ENCODE results near the gene SNX24. TPM values are rescaled to one million over a fixed set of nuclear protein-coding genes. Genes with fewer than 3 reads are reported as not detected.

The SNX24 gene
- total RNA-seq, 1 experiment from 2014 or later, result 10.8 TPM

DNA sequence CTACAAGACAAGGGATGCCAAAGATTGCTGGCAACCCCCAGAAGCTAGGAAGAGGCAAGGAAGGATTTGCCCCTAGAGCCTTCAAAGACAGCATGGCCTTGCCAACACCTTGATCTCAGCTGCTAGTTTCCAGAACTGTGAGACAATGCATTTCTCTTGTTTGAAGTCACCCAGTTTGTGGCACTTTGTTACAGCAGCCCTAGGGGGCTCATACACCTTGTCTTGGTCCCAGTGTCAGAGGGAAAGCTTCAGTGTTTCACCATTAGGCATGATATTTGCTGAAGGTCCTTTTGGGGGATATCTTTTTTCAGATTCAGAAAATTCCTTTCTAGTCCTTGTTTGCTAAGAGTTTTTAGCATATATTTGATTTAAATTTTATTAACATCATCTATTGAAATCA is 194.3 kb downstream of the SNX24 start:
- H3K4me1 ChIP-seq (ENCODE audit: control insufficient read depth in 1 of 2, insufficient read depth in 2 of 2, low read length in 2 of 2), result peaks cover 9 to 20% of the 10 kb centered on the region in 2 experiments; a peak in 3 of 4 replicates
- no peak overlapping the region for H3K4me3 ChIP-seq (replicated peaks in 1 of 2; ENCODE audit: low read depth in 1 of 2, low read length in 2 of 2)
- H3K27ac ChIP-seq (ENCODE audit: low read depth, low read length), result no peak overlapping the region
- H2AFZ ChIP-seq (ENCODE audit: low read depth, low read length, poor library complexity, severe bottlenecking), result no peak overlapping the region
- CTCF ChIA-PET, result no interaction called here
- H3K36me3 ChIP-seq (ENCODE audit: control insufficient read depth in 1 of 2, insufficient read depth in 2 of 2, low read length in 2 of 2), result no peaks in the 10 kb centered on the region
- TF ChIP-seq CBX3 (IDR thresholded peaks at IDR 0.05; ENCODE audit: low read depth) (no peak), ELF1 (IDR thresholded peaks at IDR 0.05; ENCODE audit: borderline replicate concordance, low read depth) (no peak), CTCF (IDR thresholded peaks at IDR 0.05 in 2 of 3, conservative IDR thresholded peaks at IDR 0.05 in 1 of 3; ENCODE audit: borderline replicate concordance in 1 of 3, insufficient read depth in 1 of 3, low read depth in 2 of 3, low read length in 2 of 3) (no peak), POLR2A (IDR thresholded peaks at IDR 0.05; ENCODE audit: borderline replicate concordance, extremely low read depth, insufficient read depth, insufficient read length) (no peak), YY1 (IDR thresholded peaks at IDR 0.05; ENCODE audit: extremely low read depth, insufficient replicate concordance, low read depth, low read length) (no peak), EZH2 (IDR thresholded peaks at IDR 0.05) (no peak), ZFX (IDR thresholded peaks at IDR 0.05) (no peak), FOSL1 (IDR thresholded peaks at IDR 0.05; ENCODE audit: low read depth) (no peak), TCF7L2 (IDR thresholded peaks at IDR 0.05; ENCODE audit: borderline replicate concordance, extremely low read depth, insufficient read depth, insufficient read length) (no peak), EZH2phosphoT487 (IDR thresholded peaks at IDR 0.05; ENCODE audit: borderline replicate concordance) (no peak), SRF (IDR thresholded peaks at IDR 0.05; ENCODE audit: low read depth) (no peak), POLR2AphosphoS5 (IDR thresholded peaks at IDR 0.05; ENCODE audit: low read depth, low read length) (no peak)
- TF ChIP-seq, protein P1, sequence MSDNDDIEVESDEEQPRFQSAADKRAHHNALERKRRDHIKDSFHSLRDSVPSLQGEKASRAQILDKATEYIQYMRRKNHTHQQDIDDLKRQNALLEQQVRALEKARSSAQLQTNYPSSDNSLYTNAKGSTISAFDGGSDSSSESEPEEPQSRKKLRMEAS (IDR thresholded peaks at IDR 0.05), result no peak
- TF ChIP-seq, protein P2, sequence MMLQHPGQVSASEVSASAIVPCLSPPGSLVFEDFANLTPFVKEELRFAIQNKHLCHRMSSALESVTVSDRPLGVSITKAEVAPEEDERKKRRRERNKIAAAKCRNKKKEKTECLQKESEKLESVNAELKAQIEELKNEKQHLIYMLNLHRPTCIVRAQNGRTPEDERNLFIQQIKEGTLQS (IDR thresholded peaks at IDR 0.05), result no peak
- POLR2A ChIA-PET, result no interaction called here
- ATAC-seq (no peak), DNase-seq (ENCODE audit: low read depth, low spot score) (no peak)
- H3K9ac ChIP-seq (ENCODE audit: low read length), result no peak overlapping the region
- no peaks in the 10 kb centered on the region for H4K20me1 ChIP-seq (ENCODE audit: insufficient read depth)
- no peak overlapping the region for H3K4me2 ChIP-seq (ENCODE audit: low read length)
- no TSS peak for BruUV-seq (replicated peaks)
- RAD21 ChIA-PET (ENCODE audit: low non-redundant PET in 1 of 2, low total read pairs in 2 of 2, uncharacterized antibody in 2 of 2, unreplicated experiment in 2 of 2), result no interaction called here
- no peaks in the 10 kb centered on the region for H3K79me2 ChIP-seq (ENCODE audit: insufficient read depth, low read length)
- intact Hi-C loops (cut with micrococcal nuclease), result no loop called here
- H3K9me3 ChIP-seq (ENCODE audit: control insufficient read depth in 1 of 2, insufficient read depth in 1 of 2, low read depth in 1 of 2, low read length in 2 of 2), result no peaks in the 10 kb centered on the region
- H3K27me3 ChIP-seq (ENCODE audit: insufficient read depth, low read length), result no peaks in the 10 kb centered on the region
- no peaks in the 10 kb centered on the region for H3K9me2 ChIP-seq (ENCODE audit: insufficient read depth)
